Activated T-cell treated with anti-CD3 and anti-CD28 coated beads, Interleukin-2, amount 50 U/mL, for 4 hours (primary cell): ENCODE results near the gene ATXN1. TPM values are rescaled to one million over a fixed set of nuclear protein-coding genes. Genes with fewer than 3 reads are reported as not detected.

ENCODE experiments used
- ATAC-seq, 2 donors: fragments of 200-7000 bp; cut with Tn5 transposase; one replicate each; pipeline ENCODE4 v1.10.0; 2021
- DNase-seq: peaks from one replicate; pipeline ENCODE4 v3.0.0-alpha.2; 2020
- H3K27me3 Mint-ChIP-seq: one replicate; pipeline ENCODE4 v1.8.0; 2021; ENCODE audit warnings: low read depth, mixed read lengths
- H3K36me3 Mint-ChIP-seq: one replicate; pipeline ENCODE4 v1.8.0; 2022; ENCODE audit warnings: mixed read lengths; ENCODE audit not compliant: insufficient read depth
- H3K4me1 Mint-ChIP-seq: one replicate; pipeline ENCODE4 v1.8.0; 2021; ENCODE audit warnings: low read depth, mixed read lengths
- H3K4me3 Mint-ChIP-seq: one replicate; pipeline ENCODE4 v1.8.0; 2021; ENCODE audit warnings: mild to moderate bottlenecking, moderate library complexity, mixed read lengths
- H3K9me3 Mint-ChIP-seq: one replicate; pipeline ENCODE4 v1.8.0; 2021; ENCODE audit warnings: mixed read lengths
- total RNA-seq, 3 donors: library from RNA; stranded (reverse); gene quantifications; one replicate each; pipeline ENCODE4 v1.2.1, GENCODE V29; 2021

The ATXN1 gene
- total RNA-seq, result 10 to 100 TPM; 39.5 to 63.8 (median 45.1) TPM

- Mint-ChIP-seq H3K27me3 (no peaks in the 10 kb centered on the region), H3K4me3 (peak within 1 kb of the TSS; percentile 98), H3K4me1 (peaks cover 58% of the 10 kb centered on the region), H3K9me3 (no peaks in the 10 kb centered on the region), H3K36me3 (peaks cover 13% of the 10 kb centered on the region)
- no peak for ATAC-seq
- DNase-seq, result peak; percentile 35
Measured at GRCh38 chr6:16760516-16761470, at the start of gene ATXN1. Gene ATXN1 (minus strand): TSS chr6:16761460.

- Mint-ChIP-seq H3K9me3 (peaks cover 34% of the 10 kb centered on the region), H3K4me3 (no peak overlapping the region), H3K4me1 (no peaks in the 10 kb centered on the region), H3K36me3 (peaks cover 8% of the 10 kb centered on the region), H3K27me3 (peaks cover 3% of the 10 kb centered on the region)
- DNase-seq, result no peak
- no peak for ATAC-seq
Measured at GRCh38 chr6:16810411-16810810, 49.2 kb upstream of the ATXN1 start.

- peaks cover 34% of the 10 kb centered on the region for H3K9me3 Mint-ChIP-seq
- peaks cover 8% of the 10 kb centered on the region for H3K36me3 Mint-ChIP-seq
- no peak overlapping the region for H3K4me3 Mint-ChIP-seq
- ATAC-seq (no peak), DNase-seq (no peak)
- peaks cover 3% of the 10 kb centered on the region for H3K27me3 Mint-ChIP-seq
- no peaks in the 10 kb centered on the region for H3K4me1 Mint-ChIP-seq
Measured at GRCh38 chr6:16809753-16810358, 48.6 kb upstream of the ATXN1 start.

DNA sequence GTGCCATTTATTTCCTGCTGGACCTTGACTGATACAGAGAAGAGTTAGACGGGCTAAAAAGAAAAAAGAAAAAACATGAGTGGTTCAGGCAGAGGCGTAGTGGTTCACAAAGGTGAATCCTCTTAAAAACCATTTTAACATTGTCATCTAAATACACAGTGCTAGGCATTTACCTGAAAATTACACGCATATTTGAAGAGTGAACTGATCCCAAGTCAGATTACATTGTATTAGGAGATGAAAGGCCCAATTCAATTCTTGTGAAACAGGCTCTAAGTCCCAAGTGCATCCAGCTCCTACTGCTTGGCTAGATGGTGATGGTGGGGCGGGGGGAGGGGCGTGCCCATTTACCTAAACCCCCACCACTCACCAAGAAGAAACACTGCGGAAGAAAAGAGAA, 46.7 kb upstream of the ATXN1 start:
- Mint-ChIP-seq H3K4me3 (no peak overlapping the region), H3K27me3 (peaks cover 3% of the 10 kb centered on the region), H3K9me3 (peaks cover 25% of the 10 kb centered on the region), H3K4me1 (no peaks in the 10 kb centered on the region), H3K36me3 (peaks cover 8% of the 10 kb centered on the region)
- DNase-seq (no peak), ATAC-seq (no peak)

DNA sequence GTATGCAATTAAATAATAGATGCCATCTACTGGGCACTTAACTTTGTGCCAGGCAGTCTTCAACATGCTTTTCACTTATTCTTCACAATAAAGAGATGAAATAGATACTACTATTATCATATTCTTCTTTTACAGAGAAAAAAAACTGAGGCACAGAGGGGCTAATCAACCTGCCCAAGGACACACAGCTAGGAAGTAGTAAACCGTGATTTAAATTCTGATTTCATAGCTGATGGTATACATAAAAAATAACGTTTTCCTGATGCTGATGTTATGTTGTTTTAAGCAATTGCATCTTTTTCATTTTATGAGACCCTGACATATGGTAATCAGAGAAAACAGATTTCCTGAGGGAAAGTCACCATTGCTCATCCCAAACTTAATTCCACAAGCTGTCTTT, 45.1 kb upstream of the ATXN1 start:
- peaks cover 12% of the 10 kb centered on the region for H3K9me3 Mint-ChIP-seq
- no peaks in the 10 kb centered on the region for H3K27me3 Mint-ChIP-seq
- ATAC-seq (no peak), DNase-seq (no peak)
- H3K36me3 Mint-ChIP-seq, result no peaks in the 10 kb centered on the region
- H3K4me1 Mint-ChIP-seq, result no peaks in the 10 kb centered on the region
- no peak overlapping the region for H3K4me3 Mint-ChIP-seq

DNA sequence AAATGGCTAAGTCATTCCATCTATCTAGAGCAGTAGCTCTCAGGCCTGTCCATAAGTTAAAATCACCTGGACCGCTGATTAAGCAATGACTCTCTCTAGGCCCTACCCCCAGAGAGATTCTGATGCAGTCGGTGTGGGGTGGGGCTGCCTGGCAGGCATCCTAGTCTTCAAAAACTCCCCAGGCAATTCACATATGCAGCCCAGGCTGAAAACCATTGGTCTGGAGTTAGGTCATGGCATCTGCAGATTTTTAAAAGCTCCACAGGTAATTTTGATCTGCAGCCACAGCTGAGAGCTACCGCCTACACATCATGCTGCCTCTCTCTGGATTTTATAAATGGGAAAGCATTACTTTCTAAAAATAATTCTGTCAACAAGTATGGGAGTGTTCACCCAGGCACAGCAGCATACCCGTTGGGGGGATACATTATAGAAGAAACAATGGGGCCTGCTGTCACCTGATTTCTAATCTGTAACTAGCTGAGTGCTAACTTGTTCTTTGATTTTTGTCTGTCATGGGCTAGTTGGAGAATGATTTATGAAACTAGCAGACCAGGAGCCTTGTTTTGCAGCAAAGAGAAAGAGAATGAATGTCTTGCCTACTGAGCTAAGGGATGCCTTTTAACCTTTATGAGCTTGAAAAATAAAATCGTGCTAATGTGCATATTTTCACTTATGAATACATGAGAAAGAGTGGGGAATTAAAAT, 44.1 kb upstream of the ATXN1 start:
- Mint-ChIP-seq H3K36me3 (no peaks in the 10 kb centered on the region), H3K27me3 (no peaks in the 10 kb centered on the region), H3K9me3 (peaks cover 7% of the 10 kb centered on the region), H3K4me1 (peaks cover 6% of the 10 kb centered on the region), H3K4me3 (no peak overlapping the region)
- DNase-seq, result no peak
- no peak for ATAC-seq

GRCh38 chr6:16804546-16805242, 43.4 kb upstream of the ATXN1 start:
- Mint-ChIP-seq H3K27me3 (no peaks in the 10 kb centered on the region), H3K36me3 (no peaks in the 10 kb centered on the region), H3K4me1 (peaks cover 6% of the 10 kb centered on the region), H3K9me3 (peaks cover under 1% of the 10 kb centered on the region), H3K4me3 (no peak overlapping the region)
- ATAC-seq (no peak), DNase-seq (no peak)

GRCh38 chr6:16803294-16804200, 42.3 kb upstream of the ATXN1 start:
- H3K27me3 Mint-ChIP-seq, result no peaks in the 10 kb centered on the region
- ATAC-seq (no peak), DNase-seq (no peak)
- no peaks in the 10 kb centered on the region for H3K9me3 Mint-ChIP-seq
- H3K4me3 Mint-ChIP-seq, result no peak overlapping the region
- H3K4me1 Mint-ChIP-seq, result peaks cover 6% of the 10 kb centered on the region
- H3K36me3 Mint-ChIP-seq, result no peaks in the 10 kb centered on the region

DNA sequence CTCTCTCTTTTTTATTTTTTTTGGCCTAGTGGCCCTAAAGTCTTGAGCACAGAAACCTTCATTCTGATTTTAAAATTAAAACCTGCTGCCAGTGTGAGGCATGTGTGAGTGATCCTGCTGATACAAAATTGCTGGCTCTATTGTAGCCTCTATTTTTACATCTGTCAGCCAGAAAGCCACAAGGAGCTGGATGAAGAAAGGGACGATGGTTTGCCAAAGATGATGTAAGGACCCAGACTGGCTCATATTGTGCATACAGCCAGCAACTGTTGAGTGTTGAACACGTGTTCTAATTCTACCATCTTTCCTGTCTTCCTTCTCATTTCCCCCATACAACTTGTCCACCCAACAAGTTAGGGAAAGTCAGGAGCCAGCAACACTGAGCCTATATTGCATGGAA, 40.8 kb upstream of the ATXN1 start:
- Mint-ChIP-seq H3K4me3 (no peak overlapping the region), H3K36me3 (no peaks in the 10 kb centered on the region), H3K27me3 (no peaks in the 10 kb centered on the region), H3K9me3 (no peaks in the 10 kb centered on the region), H3K4me1 (peaks cover 6% of the 10 kb centered on the region)
- no peak for ATAC-seq
- no peak for DNase-seq

DNA sequence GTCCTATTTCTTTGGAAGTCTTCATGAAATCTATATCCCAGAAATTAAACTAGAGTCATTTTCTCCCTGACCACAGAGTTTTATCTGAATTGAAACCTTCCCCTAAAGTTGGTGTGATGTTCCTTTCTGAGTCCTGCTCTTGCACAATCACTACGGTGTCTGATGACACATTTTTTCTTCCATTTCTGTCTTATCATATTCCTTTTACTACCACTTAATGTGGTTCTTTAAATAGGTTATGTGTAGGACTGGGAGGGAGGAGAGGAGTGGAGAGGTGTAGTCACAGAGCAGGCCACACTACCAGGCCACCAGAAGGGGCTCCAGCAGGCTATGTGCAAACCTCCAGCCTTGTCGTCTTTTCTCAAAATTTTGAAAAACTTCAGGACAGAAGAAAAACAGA, 39.7 kb upstream of the ATXN1 start:
- DNase-seq (no peak), ATAC-seq (peak; percentile 10 to 34)
- Mint-ChIP-seq H3K4me1 (peaks cover 6% of the 10 kb centered on the region), H3K9me3 (no peaks in the 10 kb centered on the region), H3K36me3 (no peaks in the 10 kb centered on the region), H3K4me3 (no peak overlapping the region), H3K27me3 (no peaks in the 10 kb centered on the region)

DNA sequence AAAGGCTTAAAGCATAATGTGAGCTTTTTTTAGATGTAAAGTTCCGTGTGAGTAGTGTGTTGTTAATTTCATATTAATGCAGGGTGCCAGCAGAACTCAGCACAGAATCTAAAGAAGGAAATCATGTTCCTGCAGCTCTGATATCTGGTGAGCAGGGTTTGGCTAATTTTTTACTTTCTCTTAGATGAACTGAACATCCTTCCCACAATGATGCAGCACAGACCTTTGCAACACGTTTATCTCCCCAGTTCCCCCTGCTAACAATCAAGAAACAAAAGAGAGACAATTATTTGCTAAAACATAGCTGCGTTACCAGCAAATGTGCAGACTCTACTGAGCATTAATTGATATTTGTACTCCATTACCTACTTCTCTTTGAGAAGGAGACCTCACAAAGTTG, 39.1 kb upstream of the ATXN1 start:
- no peak for ATAC-seq
- H3K27me3 Mint-ChIP-seq, result no peaks in the 10 kb centered on the region
- peaks cover 6% of the 10 kb centered on the region for H3K4me1 Mint-ChIP-seq
- H3K4me3 Mint-ChIP-seq, result no peak overlapping the region
- no peaks in the 10 kb centered on the region for H3K9me3 Mint-ChIP-seq
- DNase-seq, result no peak
- H3K36me3 Mint-ChIP-seq, result no peaks in the 10 kb centered on the region

GRCh38 chr6:16799279-16800193, 38.3 kb upstream of the ATXN1 start:
- H3K36me3 Mint-ChIP-seq, result no peaks in the 10 kb centered on the region
- H3K9me3 Mint-ChIP-seq, result no peaks in the 10 kb centered on the region
- DNase-seq (no peak), ATAC-seq (no peak)
- H3K4me1 Mint-ChIP-seq, result peaks cover 6% of the 10 kb centered on the region
- H3K4me3 Mint-ChIP-seq, result no peak overlapping the region
- H3K27me3 Mint-ChIP-seq, result no peaks in the 10 kb centered on the region
